Measurements from ENCODE around the gene TEX54.

The TEX54 gene

GRCh38 chr11:62853279-62853965 is 20.8 kb upstream of the TEX54 start:
- Histone ChIP-seq H3K4me3 (ENCODE audit: low read depth, low read length) (peak overlapping the region; percentile 88), H3K27ac (ENCODE audit: extremely low read depth, low read depth, low read length) (peak overlapping the region; percentile 4; the same call in 1 of the 2 replicates), H3K4me1 (ENCODE audit: control insufficient read depth, insufficient read depth, low read length) (no peaks in the 10 kb centered on the region), H3K9me3 (ENCODE audit: control insufficient read depth, insufficient read depth, low read depth, low read length) (no peaks in the 10 kb centered on the region), H3K36me3 (ENCODE audit: control insufficient read depth in 2 of 2, insufficient read depth in 1 of 2, low read length in 2 of 2) (peaks cover 3 to 42% of the 10 kb centered on the region in 2 experiments; a peak in 1 of 3 replicates)
- CTCF ChIA-PET: interaction anchor here (0.9 to 3.9 kb wide), 3 partner anchors 31 to 67 kb away, joined by 3 to 24 read pairs (median 4); partner anchors contain the start of gene TMEM179B
- POLR2A ChIA-PET: interaction anchor here (0.5 to 5.5 kb wide), 18 partner anchors 10 to 188 kb away, joined by 3 to 182 read pairs (median 4); partner anchors contain the start of genes C11orf98, CSKMT, NXF1 and SLC3A2
- TF ChIP-seq ZNF324 (tag by site-specific recombination; IDR thresholded peaks at IDR 0.05): no peak
- no peak for TF ChIP-seq ZNF692 (tag by site-specific recombination; IDR thresholded peaks at IDR 0.05)
- TF ChIP-seq REST (tag by site-specific recombination; IDR thresholded peaks at IDR 0.05): no peak
- no peak for TF ChIP-seq ZNF24 (tag by site-specific recombination; IDR thresholded peaks at IDR 0.05)
- no peak for TF ChIP-seq BCL6B (tag by site-specific recombination; IDR thresholded peaks at IDR 0.05)
- TF ChIP-seq ZNF555 (tag by site-specific recombination; conservative IDR thresholded peaks at IDR 0.05): no peak

- H3K4me1 ChIP-seq (ENCODE audit: control insufficient read depth, insufficient read depth, low read length): no peaks in the 10 kb centered on the region
- H3K27ac ChIP-seq (ENCODE audit: extremely low read depth, low read depth, low read length): no peak overlapping the region
- CTCF ChIA-PET: no interaction called here
- TF ChIP-seq ZNF544 (tag by site-specific recombination; IDR thresholded peaks at IDR 0.05): no peak
- no peak for TF ChIP-seq RBAK (tag by site-specific recombination; IDR thresholded peaks at IDR 0.05)
- no peak for TF ChIP-seq ZNF501 (tag by site-specific recombination; IDR thresholded peaks at IDR 0.05)
- TF ChIP-seq ZNF629 (tag by site-specific recombination; IDR thresholded peaks at IDR 0.05): no peak
- TF ChIP-seq PBX3 (CRISPR knock-in tag; IDR thresholded peaks at IDR 0.05): no peak
- TF ChIP-seq HOXA7 (CRISPR knock-in tag; IDR thresholded peaks at IDR 0.05; ENCODE audit: borderline replicate concordance): no peak
- TF ChIP-seq ZNF610 (tag by site-specific recombination; IDR thresholded peaks at IDR 0.05; ENCODE audit: borderline replicate concordance): no peak
- POLR2A ChIA-PET: interaction anchor here (0.5 to 4.0 kb wide), 9 partner anchors 10 to 261 kb away, joined by 3 to 96 read pairs (median 4); partner anchors contain the start of genes MTA2, SLC3A2, TMEM179B and TUT1
- H3K9me3 ChIP-seq (ENCODE audit: control insufficient read depth, insufficient read depth, low read depth, low read length): no peaks in the 10 kb centered on the region
- peaks cover 3 to 42% of the 10 kb centered on the region in 2 experiments; a peak in 1 of 3 replicates for H3K36me3 ChIP-seq (ENCODE audit: control insufficient read depth in 2 of 2, insufficient read depth in 1 of 2, low read length in 2 of 2)
- no peak overlapping the region for H3K4me3 ChIP-seq (ENCODE audit: low read depth, low read length)
Observed at GRCh38 chr11:62852523-62853188, 20.0 kb upstream of the TEX54 start.

Data from HEK293 (cell line).